DMS 273 (cell line): Measurements from ENCODE around the gene TLL2.
A peak's percentile ranks its signal among the peaks of the same experiment; 100 is the strongest.

ENCODE experiments used
- DNase-seq: peaks from one replicate; lab custom pipeline; 2025; ENCODE audit not compliant: unreplicated experiment; lab: John Stamatoyannopoulos, UW

Gene TLL2

GRCh38 chr10:96365571-96365970 lies 148.2 kb downstream of the TLL2 start:
- no peak for DNase-seq

GRCh38 chr10:96360766-96361165 lies 153.0 kb downstream of the TLL2 start:
- DNase-seq, result no peak

GRCh38 chr10:96360331-96360730 lies 153.4 kb downstream of the TLL2 start:
- no peak for DNase-seq

- no peak for DNase-seq
These were observed 154.1 kb downstream of the TLL2 start for GRCh38 chr10:96359616-96360015.

GRCh38 chr10:96358851-96359540 lies 154.7 kb downstream of the TLL2 start, which contains the start of gene OPALIN:
OPALIN (minus strand) TSS chr10:96359002; CDS start chr10:96358896, 106 bp downstream.
- DNase-seq, result no peak

- DNase-seq, result no peak
These were observed 156.6 kb downstream of the TLL2 start for GRCh38 chr10:96357038-96357620.

GRCh38 chr10:96352582-96352981 lies 161.1 kb downstream of the TLL2 start:
- peak; percentile 7 for DNase-seq

- no peak for DNase-seq
These were observed 161.7 kb downstream of the TLL2 start for GRCh38 chr10:96352027-96352426.

- no peak for DNase-seq
These were observed 167.4 kb downstream of the TLL2 start for GRCh38 chr10:96346295-96346694.

GRCh38 chr10:96345222-96345621 lies 168.5 kb downstream of the TLL2 start:
- DNase-seq, result no peak

GRCh38 chr10:96344178-96344577 lies 169.5 kb downstream of the TLL2 start:
- DNase-seq, result no peak

GRCh38 chr10:96342402-96342801 lies 171.3 kb downstream of the TLL2 start:
- DNase-seq, result no peak

GRCh38 chr10:96341219-96342182 lies 172.2 kb downstream of the TLL2 start:
- DNase-seq, result no peak

- DNase-seq, result peak; percentile 77
These were observed 173.5 kb downstream of the TLL2 start for GRCh38 chr10:96339956-96340904.

- no peak for DNase-seq
These were observed 174.3 kb downstream of the TLL2 start for GRCh38 chr10:96339383-96339782.

GRCh38 chr10:96338279-96338925 lies 175.3 kb downstream of the TLL2 start:
- no peak for DNase-seq

- DNase-seq, result no peak
These were observed 176.6 kb downstream of the TLL2 start for GRCh38 chr10:96337106-96337505.

- peak; percentile 65 for DNase-seq
These were observed 178.9 kb downstream of the TLL2 start for GRCh38 chr10:96334616-96335526.

- DNase-seq, result no peak
These were observed 180.6 kb downstream of the TLL2 start for GRCh38 chr10:96333101-96333500.
